Bronchus fibroblast of lung (primary cell): ENCODE data around the gene QRFPR. TPM values are rescaled to one million over a fixed set of nuclear protein-coding genes. Genes with fewer than 3 reads are reported as not detected.

Experiments used
- total RNA-seq: library from RNA; depleted of rRNA; stranded (reverse); fragments of >200 nt; gene quantifications from 2 replicates; pipeline ENCODE4 v1.2.3, GENCODE V29; 2015

QRFPR gene
- total RNA-seq: under 0.01 TPM in 2 replicates

DNA sequence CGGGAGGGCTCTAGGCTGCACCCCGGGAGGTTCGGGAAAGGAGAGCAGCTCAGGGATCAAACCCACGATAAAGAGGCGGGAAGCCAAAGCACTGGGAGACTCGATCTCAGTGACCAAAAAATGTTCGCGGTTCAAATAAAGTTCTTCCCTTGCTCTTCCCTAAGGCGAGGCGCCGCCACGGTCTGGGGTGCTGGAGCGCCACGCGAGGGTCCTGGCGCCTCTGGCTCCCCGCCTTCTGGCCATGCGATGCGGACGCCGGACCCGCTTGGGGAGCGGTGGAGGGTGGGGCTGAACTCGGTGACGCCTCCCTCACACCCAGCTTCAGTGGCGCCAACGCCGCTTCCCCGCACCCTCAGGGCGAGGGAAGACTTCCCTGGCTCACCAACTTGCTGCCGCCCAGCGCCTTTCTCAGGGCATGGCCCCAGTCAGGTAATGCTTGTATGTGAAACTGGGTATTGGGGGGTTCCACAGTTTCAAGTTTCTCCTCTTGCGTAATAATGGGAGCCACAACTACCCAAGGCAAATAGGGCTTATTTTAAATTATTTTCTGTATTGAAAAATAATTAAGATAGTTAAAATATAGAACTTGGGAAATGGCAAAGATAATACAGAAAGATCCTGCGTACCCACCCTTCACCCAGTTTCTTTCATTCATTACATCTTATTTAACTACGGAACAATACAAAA, at the start of gene QRFPR:
Gene QRFPR, minus strand, starts transcription at position 243 of the 687 bp plus-strand sequence. CDS start 371 bp downstream, outside the sequence.

Other genes with a start within 250 kb of the QRFPR start
- gene TNIP3, start 216.7 kb downstream of the QRFPR start, total RNA-seq: 0.30 and 0.50 TPM in 2 replicates